H1 (cell line): Measurements from ENCODE around the gene KRTAP4-7. TPM values are rescaled to one million over a fixed set of nuclear protein-coding genes. Genes with fewer than 3 reads are reported as not detected.
"Not testable (repeated sequence)": the region's sequence is repeated elsewhere in the genome, so short reads cannot be mapped to it uniquely, and the experiment has no call there.

Experiments used
- CTCF ChIA-PET: fragments of 300-600 bp; sonication (Branson Sonifier 250); formaldehyde crosslinking; loops from one replicate; lab custom pipeline; 2021; ENCODE audit not compliant: partially characterized antibody; lab: Charles Lee
- POLR2A ChIA-PET: fragments of 300-600 bp; sonication (Branson Sonifier 250); formaldehyde crosslinking; loops from one replicate; lab custom pipeline; 2021; ENCODE audit warnings: inconsistent platforms; ENCODE audit not compliant: partially characterized antibody; lab: Charles Lee
- DNase-seq, 2 experiments: peaks; one replicate each; pipeline versions ENCODE4 v3.0.0 to v3.0.0-alpha.2; 2010 to 2022; ENCODE audit warnings: low spot score in 2 of 2, low read depth in 1 of 2, mixed read lengths in 1 of 2
- FAIRE-seq: peaks from 2 replicates; lab custom pipeline; 2011; peaks lifted over from hg19 to GRCh38; lab: Jason Lieb, UNC
- H2AFZ ChIP-seq: 2 replicates; pipeline ENCODE4 v1.8.1; 2012; ENCODE audit warnings: low read length, inconsistent platforms
- H2AK5ac ChIP-seq: 2 replicates; pipeline ENCODE4 v1.6.1; 2013; ENCODE audit warnings: low read depth, low read length
- H2BK120ac ChIP-seq: replicated peaks from 2 replicates; pipeline ENCODE3; 2013; ENCODE audit warnings: low read depth, low read length, inconsistent platforms
- H2BK12ac ChIP-seq: 2 replicates; pipeline ENCODE4 v1.6.1; 2013; ENCODE audit warnings: low read depth, low read length
- H2BK15ac ChIP-seq: 2 replicates; pipeline ENCODE4 v1.6.1; 2013; ENCODE audit warnings: low read length
- H2BK20ac ChIP-seq: 2 replicates; pipeline ENCODE4 v1.6.1; 2013; ENCODE audit warnings: low read length
- H2BK5ac ChIP-seq: 2 replicates; pipeline ENCODE4 v1.6.1; 2013; ENCODE audit warnings: low read depth, low read length
- H3K14ac ChIP-seq: 2 replicates; pipeline ENCODE4 v1.6.1; 2013; ENCODE audit warnings: inconsistent platforms; ENCODE audit not compliant: insufficient read length
- H3K18ac ChIP-seq: 2 replicates; pipeline ENCODE4 v1.6.1; 2013; ENCODE audit warnings: low read length; ENCODE audit errors: extremely low read depth
- H3K23ac ChIP-seq: 2 replicates; pipeline ENCODE4 v1.6.1; 2013; ENCODE audit warnings: inconsistent platforms; ENCODE audit not compliant: insufficient read length
- H3K23me2 ChIP-seq: 2 replicates; pipeline ENCODE4 v1.6.1; 2013; ENCODE audit warnings: low read depth, low read length
- H3K27ac ChIP-seq: 2 replicates; pipeline ENCODE4 v1.6.1; 2011; ENCODE audit warnings: low read depth, low read length, inconsistent platforms
- H3K27me3 ChIP-seq, 4 experiments: replicated peaks in 1 of 4; 1 replicate in 1 of 4; 2 replicates in 3 of 4; pipeline versions ENCODE4 v1.6.1 to v1.8.1; 2011 to 2013; ENCODE audit warnings: low read length in 3 of 4, mild to moderate bottlenecking in 3 of 4, inconsistent platforms in 2 of 4, mixed read lengths in 2 of 4, moderate library complexity in 1 of 4; ENCODE audit not compliant: control insufficient read depth in 3 of 4, insufficient read depth in 3 of 4; ENCODE audit errors: extremely low read depth in 1 of 4
- H3K36me3 ChIP-seq, 4 experiments: 2 replicates each; pipeline versions ENCODE4 v1.6.1 to v1.8.1; 2011 to 2013; ENCODE audit warnings: mild to moderate bottlenecking in 4 of 4, low read length in 3 of 4, moderate library complexity in 2 of 4, control low read depth in 1 of 4, inconsistent platforms in 1 of 4; ENCODE audit not compliant: insufficient read depth in 4 of 4, control insufficient read depth in 2 of 4
- H3K4ac ChIP-seq: replicated peaks from 2 replicates; pipeline ENCODE3; 2013; ENCODE audit warnings: low read length, low read depth, mixed read lengths, inconsistent platforms; ENCODE audit not compliant: insufficient read length
- H3K4me1 ChIP-seq, 4 experiments: replicated peaks in 1 of 4; 1 replicate in 1 of 4; 2 replicates in 3 of 4; pipeline versions ENCODE4 v1.6.1 to v1.8.1; 2011 to 2013; ENCODE audit warnings: low read length in 3 of 4, inconsistent platforms in 2 of 4, mixed read lengths in 1 of 4; ENCODE audit not compliant: insufficient read depth in 4 of 4, control insufficient read depth in 3 of 4
- H3K4me2 ChIP-seq, 2 experiments: 2 replicates each; pipeline versions ENCODE4 v1.6.1 to v1.8.1; 2011 to 2013; ENCODE audit warnings: low read depth in 2 of 2, low read length in 2 of 2, control low read depth in 1 of 2, inconsistent platforms in 1 of 2, mild to moderate bottlenecking in 1 of 2; ENCODE audit not compliant: insufficient read depth in 1 of 2
- H3K4me3 ChIP-seq, 4 experiments: fragments of 200-600, 300-600 bp in 1 of 4; sonication (generic), shearing (Covaris generic), sonication (Bioruptor Twin) in 1 of 4; 2 replicates each; pipeline versions ENCODE4 v1.5.1 to v1.8.1; 2011 to 2016; ENCODE audit warnings: low read length in 4 of 4, low read depth in 3 of 4, control low read depth in 2 of 4, inconsistent platforms in 2 of 4, mild to moderate bottlenecking in 2 of 4, mixed read lengths in 1 of 4, moderate library complexity in 1 of 4; ENCODE audit not compliant: insufficient read depth in 2 of 4; ENCODE audit errors: extremely low read depth in 1 of 4
- H3K56ac ChIP-seq: replicated peaks from 2 replicates; pipeline ENCODE3; 2013; ENCODE audit warnings: low read depth, mild to moderate bottlenecking, mixed read lengths, low read length, inconsistent platforms; ENCODE audit not compliant: insufficient read length
- H3K79me1 ChIP-seq: 2 replicates; pipeline ENCODE4 v1.6.1; 2013; ENCODE audit warnings: low read depth, low read length, control low read depth
- H3K79me2 ChIP-seq, 2 experiments: 2 replicates each; pipeline versions ENCODE4 v1.6.1 to v1.8.1; 2012 to 2013; ENCODE audit warnings: low read length in 2 of 2, mild to moderate bottlenecking in 2 of 2, inconsistent platforms in 1 of 2; ENCODE audit not compliant: insufficient read depth in 2 of 2, control insufficient read depth in 1 of 2
- H3K9ac ChIP-seq, 4 experiments: replicated peaks in 1 of 4; 1 replicate in 1 of 4; 2 replicates in 3 of 4; pipeline versions ENCODE4 v1.6.1 to v1.8.1; 2011 to 2013; ENCODE audit warnings: low read depth in 3 of 4, low read length in 3 of 4, control low read depth in 2 of 4, mild to moderate bottlenecking in 2 of 4, moderate library complexity in 2 of 4, inconsistent platforms in 1 of 4; ENCODE audit errors: extremely low read depth in 1 of 4
- H3K9me3 ChIP-seq, 2 experiments: 2 replicates each; pipeline versions ENCODE4 v1.6.1 to v1.8.1; 2012 to 2013; ENCODE audit warnings: mild to moderate bottlenecking in 2 of 2, moderate library complexity in 2 of 2, control low read depth in 1 of 2, inconsistent platforms in 1 of 2, low read depth in 1 of 2, low read length in 1 of 2, mixed read lengths in 1 of 2; ENCODE audit not compliant: insufficient read depth in 2 of 2
- H4K20me1 ChIP-seq, 2 experiments: replicated peaks in 1 of 2; 2 replicates each; pipeline versions ENCODE3 to v1.8.1; 2011 to 2013; ENCODE audit warnings: inconsistent platforms in 2 of 2, low read length in 2 of 2, mild to moderate bottlenecking in 1 of 2; ENCODE audit not compliant: insufficient read depth in 2 of 2, control insufficient read depth in 1 of 2
- H4K5ac ChIP-seq: 2 replicates; pipeline ENCODE4 v1.6.1; 2013; ENCODE audit warnings: low read length, low read depth, mixed read lengths, inconsistent platforms; ENCODE audit not compliant: insufficient read length
- H4K8ac ChIP-seq: 2 replicates; pipeline ENCODE4 v1.8.0; 2013; ENCODE audit warnings: mild to moderate bottlenecking, moderate library complexity, low read length, inconsistent platforms; ENCODE audit not compliant: insufficient read depth; ENCODE audit errors: extremely low read depth
- H4K91ac ChIP-seq: replicated peaks from 2 replicates; pipeline ENCODE3; 2013; ENCODE audit warnings: low read length, mixed read lengths, inconsistent platforms; ENCODE audit not compliant: insufficient read length
- WGBS, 2 experiments: shearing (Covaris generic) in 1 of 2; methylation state at CpG; one replicate each; pipeline versions ENCODE4 v1.1.6 to v1.1.7; 2013 to 2015; ENCODE audit warnings: low lambda C conversion rate in 2 of 2, mixed read lengths in 2 of 2, inconsistent platforms in 1 of 2, low coverage in 1 of 2, missing lambda C conversion rate in 1 of 2; ENCODE audit not compliant: insufficient replicate concordance in 2 of 2, insufficient coverage in 1 of 2, insufficient read length in 1 of 2; ENCODE audit errors: extremely low coverage in 1 of 2, missing lambda C conversion rate in 1 of 2; 5-methylcytosine and 5-hydroxymethylcytosine counted together
- polyA plus RNA-seq, 7 experiments: library from polyadenylated mRNA; depleted of rRNA in 3 of 7; stranded (reverse) in 5 of 7; unstranded in 2 of 7; fragments of >200 nt in 5 of 7; fragments of 200-250 nt in 2 of 7; gene quantifications; 1 replicate in 5 of 7; 2 replicates in 1 of 7; 4 replicates in 1 of 7; pipeline versions ENCODE4 v1.2.1 to v1.2.3, GENCODE V29; 2011 to 2013; ENCODE audit warnings: missing spikeins in 2 of 7, mixed read lengths in 2 of 7
- total RNA-seq: library from RNA; stranded (reverse); fragmentation: NEBNext Ultra II Directional; extraction: Animal tissue kit (Norgen Biotek cat#: 25700); gene quantifications from 2 replicates; pipeline ENCODE4 v1.2.1, GENCODE V29; 2021

The KRTAP4-7 gene
- total and polyA plus RNA-seq, 2 of the 8 experiments (the other 6 are each of a cell fraction or from before 2014, with no cell fraction given), result not detected

DNA sequence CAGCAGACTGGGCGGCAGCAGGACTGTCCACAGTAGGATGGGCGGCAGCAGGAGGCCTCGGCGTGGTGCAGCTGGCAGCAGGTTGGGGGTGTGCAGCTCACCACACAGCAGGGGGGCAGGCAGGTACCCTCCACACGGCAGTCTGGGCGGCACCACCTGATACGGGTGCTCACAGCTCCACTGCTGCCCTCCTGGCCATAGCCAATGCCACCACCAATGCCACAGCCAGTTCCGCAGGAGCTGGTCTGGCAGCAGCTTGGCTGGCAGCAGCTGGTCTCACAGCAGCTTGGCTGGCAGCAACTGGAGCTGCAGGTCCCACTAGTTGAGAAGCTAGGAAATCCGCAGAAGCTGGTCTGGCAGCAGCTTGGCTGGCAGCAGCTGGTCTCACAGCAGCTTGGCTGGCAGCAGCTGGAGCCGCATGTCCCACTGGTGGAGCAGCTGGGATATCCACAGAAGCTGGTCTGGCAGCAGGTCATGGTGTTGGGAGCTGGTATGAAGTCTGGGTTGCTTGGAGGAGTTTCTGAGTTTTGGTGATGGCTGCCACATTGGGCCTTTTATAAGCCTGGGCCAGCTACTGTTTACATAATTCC lies 49.5 kb upstream of the KRTAP4-7 start, which contains the start of gene KRTAP1-3:
KRTAP1-3 (minus strand) TSS at position 529 of the 590 bp plus-strand sequence; CDS start at position 476, 53 bp downstream.
- H2AFZ ChIP-seq, FAIRE-seq, H3K79me2 ChIP-seq, H2BK5ac ChIP-seq, H3K4me2 ChIP-seq, H2BK12ac ChIP-seq, H3K23me2 ChIP-seq, H3K56ac ChIP-seq, H2BK20ac ChIP-seq, H2AK5ac ChIP-seq, H3K9me3 ChIP-seq, H2BK15ac ChIP-seq, H3K4ac ChIP-seq, H3K9ac ChIP-seq, H3K14ac ChIP-seq, DNase-seq, H4K20me1 ChIP-seq, H3K18ac ChIP-seq, H4K91ac ChIP-seq, H3K79me1 ChIP-seq, H3K27ac ChIP-seq, H3K23ac ChIP-seq, H3K4me1 ChIP-seq, H3K27me3 ChIP-seq, H3K36me3 ChIP-seq, POLR2A ChIA-PET, H2BK120ac ChIP-seq, H4K8ac ChIP-seq, H4K5ac ChIP-seq, H3K4me3 ChIP-seq: not testable (repeated sequence)
- CTCF ChIA-PET, result interaction anchor here (1.1 kb wide), 1 partner anchor 288 kb away, joined by 3 read pairs; no protein-coding TSS in a partner anchor
- WGBS, 2 experiments, result 88% methylated on average over 7 of the region's 10 CpGs; no CpG with 5 or more reads in 1 of the 2 experiments
